Nephron (organoid): ENCODE results near the gene CBLIF.

Experiments used
- H3K27ac Mint-ChIP-seq, 3 experiments: 2 replicates each; pipeline ENCODE4 v1.8.0; 2020; ENCODE audit warnings: mixed read lengths in 3 of 3, mild to moderate bottlenecking in 2 of 3, moderate library complexity in 1 of 3
- H3K27me3 Mint-ChIP-seq: 2 replicates; pipeline ENCODE4 v1.8.0; 2021; ENCODE audit warnings: low read depth, mild to moderate bottlenecking, moderate library complexity, mixed read lengths
- H3K36me3 Mint-ChIP-seq: 2 replicates; pipeline ENCODE4 v1.8.0; 2020; ENCODE audit warnings: low read depth, mixed read lengths
- H3K4me1 Mint-ChIP-seq: 2 replicates; pipeline ENCODE4 v1.8.0; 2020; ENCODE audit warnings: mixed read lengths
- H3K4me3 Mint-ChIP-seq, 3 experiments: 2 replicates each; pipeline ENCODE4 v1.8.0; 2020; ENCODE audit warnings: mild to moderate bottlenecking in 3 of 3, mixed read lengths in 3 of 3, moderate library complexity in 2 of 3
- H3K9me3 Mint-ChIP-seq: 2 replicates; pipeline ENCODE4 v1.8.0; 2020; ENCODE audit warnings: mixed read lengths
- TF ChIP-seq, protein P1 (sequence below), 3 experiments: fragments of 200-600 bp; sonication (generic); IDR thresholded peaks; one replicate each; pipeline ENCODE4 v1.5.0; 2021; ENCODE audit warnings: antibody characterized with exemption in 3 of 3; ENCODE audit not compliant: unreplicated experiment in 3 of 3

Gene CBLIF

DNA sequence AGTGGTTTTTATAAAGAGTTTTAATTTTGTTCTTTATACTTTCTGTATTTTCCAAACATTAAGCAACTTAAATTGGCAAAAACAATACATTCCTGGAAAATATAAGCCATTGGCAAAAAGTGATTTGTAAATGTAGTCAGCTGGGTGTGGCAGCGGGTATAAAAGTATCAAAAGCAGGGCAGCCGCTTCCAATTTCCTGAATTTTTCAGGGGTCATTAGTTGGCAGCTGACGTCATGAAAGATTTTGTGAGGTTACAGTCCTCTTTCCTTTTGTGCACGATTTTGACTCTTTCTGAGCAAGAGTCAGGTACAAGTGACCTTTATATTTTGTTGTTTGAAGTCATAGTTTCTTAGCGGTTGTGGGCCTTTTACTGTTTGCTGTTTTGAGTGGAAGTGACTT lies 33.3 kb upstream of the CBLIF start, which contains the start of gene OOSP3:
OOSP3 (plus strand) TSS at position 208 of the 400 bp plus-strand sequence; CDS start at position 235, 27 bp downstream.
- no peaks in the 10 kb centered on the region for H3K9me3 Mint-ChIP-seq
- TF ChIP-seq, protein P1, sequence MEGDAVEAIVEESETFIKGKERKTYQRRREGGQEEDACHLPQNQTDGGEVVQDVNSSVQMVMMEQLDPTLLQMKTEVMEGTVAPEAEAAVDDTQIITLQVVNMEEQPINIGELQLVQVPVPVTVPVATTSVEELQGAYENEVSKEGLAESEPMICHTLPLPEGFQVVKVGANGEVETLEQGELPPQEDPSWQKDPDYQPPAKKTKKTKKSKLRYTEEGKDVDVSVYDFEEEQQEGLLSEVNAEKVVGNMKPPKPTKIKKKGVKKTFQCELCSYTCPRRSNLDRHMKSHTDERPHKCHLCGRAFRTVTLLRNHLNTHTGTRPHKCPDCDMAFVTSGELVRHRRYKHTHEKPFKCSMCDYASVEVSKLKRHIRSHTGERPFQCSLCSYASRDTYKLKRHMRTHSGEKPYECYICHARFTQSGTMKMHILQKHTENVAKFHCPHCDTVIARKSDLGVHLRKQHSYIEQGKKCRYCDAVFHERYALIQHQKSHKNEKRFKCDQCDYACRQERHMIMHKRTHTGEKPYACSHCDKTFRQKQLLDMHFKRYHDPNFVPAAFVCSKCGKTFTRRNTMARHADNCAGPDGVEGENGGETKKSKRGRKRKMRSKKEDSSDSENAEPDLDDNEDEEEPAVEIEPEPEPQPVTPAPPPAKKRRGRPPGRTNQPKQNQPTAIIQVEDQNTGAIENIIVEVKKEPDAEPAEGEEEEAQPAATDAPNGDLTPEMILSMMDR (IDR thresholded peaks at IDR 0.05; ENCODE audit: unreplicated experiment in 3 of 3), result no peak

DNA sequence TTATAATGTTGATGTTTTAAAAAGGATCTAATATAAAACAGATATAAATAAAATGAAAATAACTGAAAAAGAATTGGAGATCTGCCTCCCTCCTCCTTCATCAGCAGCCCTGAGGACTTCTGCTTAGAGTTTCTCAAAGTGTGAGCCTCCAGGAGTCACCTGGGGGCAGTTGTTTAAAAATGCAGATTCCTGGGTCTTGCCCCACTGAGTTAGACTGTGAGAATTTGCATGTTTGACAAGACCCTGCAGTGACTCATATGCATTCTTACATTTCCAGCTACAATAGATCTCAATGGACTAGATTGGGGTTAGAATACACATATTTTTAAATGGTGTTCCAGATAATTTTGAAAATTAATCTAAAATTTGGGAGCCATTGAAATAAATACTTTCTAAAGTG lies 32.5 kb upstream of the CBLIF start:
- no peak overlapping the region for H3K27ac Mint-ChIP-seq
- TF ChIP-seq, protein P1 (IDR thresholded peaks at IDR 0.05; ENCODE audit: unreplicated experiment in 3 of 3), result no peak
- no peak overlapping the region for H3K4me3 Mint-ChIP-seq
- no peaks in the 10 kb centered on the region for H3K9me3 Mint-ChIP-seq
- no peaks in the 10 kb centered on the region for H3K4me1 Mint-ChIP-seq
- H3K36me3 Mint-ChIP-seq, result no peaks in the 10 kb centered on the region
- H3K27me3 Mint-ChIP-seq, result no peaks in the 10 kb centered on the region

More for the DNA sequence above, 33.3 kb upstream of the CBLIF start, which contains the start of gene OOSP3:
- no peaks in the 10 kb centered on the region for H3K4me1 Mint-ChIP-seq
- H3K27ac Mint-ChIP-seq, result no peak within 1 kb of the TSS
- no peak within 1 kb of the TSS for H3K4me3 Mint-ChIP-seq
- no peaks in the 10 kb centered on the region for H3K36me3 Mint-ChIP-seq
- H3K27me3 Mint-ChIP-seq, result no peaks in the 10 kb centered on the region

DNA sequence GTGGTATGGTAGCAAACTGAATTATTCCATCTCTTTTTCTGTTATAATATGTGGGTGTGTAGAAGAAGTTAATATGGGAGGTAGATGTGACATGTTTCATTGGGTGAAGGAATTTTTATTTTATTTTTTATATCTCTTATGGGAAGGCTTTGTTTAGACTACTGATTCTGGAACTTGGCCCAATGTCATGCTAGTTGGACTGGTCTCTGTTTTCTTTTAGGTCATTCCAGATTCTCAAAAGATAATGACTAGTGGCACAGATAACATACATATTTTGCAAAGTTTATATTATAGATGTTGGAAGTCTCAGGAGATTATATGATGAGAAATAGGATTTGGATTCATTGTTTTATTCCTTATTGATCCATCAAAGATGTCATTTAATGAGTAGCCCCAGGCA lies 32.0 kb upstream of the CBLIF start:
- Mint-ChIP-seq H3K36me3 (no peaks in the 10 kb centered on the region), H3K9me3 (no peaks in the 10 kb centered on the region), H3K27ac (no peak overlapping the region), H3K4me3 (no peak overlapping the region), H3K27me3 (no peaks in the 10 kb centered on the region), H3K4me1 (no peaks in the 10 kb centered on the region)
- TF ChIP-seq, protein P1 (IDR thresholded peaks at IDR 0.05; ENCODE audit: unreplicated experiment in 3 of 3), result no peak

DNA sequence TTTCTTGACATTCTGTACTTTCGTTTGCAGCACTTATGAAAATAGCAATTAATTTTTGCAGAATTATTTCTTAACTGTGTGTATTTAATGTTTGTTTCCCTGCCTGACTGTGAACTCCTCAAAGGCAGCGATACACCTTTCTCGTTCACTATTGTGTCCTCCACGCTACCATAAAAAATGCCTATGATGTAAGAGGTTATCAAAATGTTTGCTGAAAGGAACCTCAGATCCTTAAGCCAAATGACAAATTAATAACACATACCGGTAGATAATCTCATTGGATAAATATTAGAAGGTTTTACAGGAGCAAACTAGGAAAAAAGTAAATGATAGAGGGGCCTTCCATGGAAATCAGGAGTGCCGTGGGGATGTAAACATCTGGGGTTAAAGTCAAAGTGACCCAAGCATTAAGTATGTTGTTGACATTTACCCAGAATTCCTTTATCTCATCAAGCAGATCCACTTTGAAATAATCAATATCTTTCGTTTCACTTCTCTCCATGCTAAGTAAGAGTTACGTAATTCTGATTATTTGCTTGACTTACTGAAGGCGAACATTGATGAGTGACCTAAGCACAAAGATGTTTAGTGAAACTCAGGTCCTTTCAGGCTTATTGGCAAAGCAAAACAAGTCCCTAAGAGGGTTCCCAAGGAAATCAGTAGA lies 30.7 kb upstream of the CBLIF start:
- H3K27me3 Mint-ChIP-seq, result no peaks in the 10 kb centered on the region
- no peak overlapping the region for H3K27ac Mint-ChIP-seq
- H3K36me3 Mint-ChIP-seq, result no peaks in the 10 kb centered on the region
- peaks cover 5% of the 10 kb centered on the region for H3K9me3 Mint-ChIP-seq
- TF ChIP-seq, protein P1 (IDR thresholded peaks at IDR 0.05; ENCODE audit: unreplicated experiment in 3 of 3), result no peak
- H3K4me3 Mint-ChIP-seq, result no peak overlapping the region
- no peaks in the 10 kb centered on the region for H3K4me1 Mint-ChIP-seq

DNA sequence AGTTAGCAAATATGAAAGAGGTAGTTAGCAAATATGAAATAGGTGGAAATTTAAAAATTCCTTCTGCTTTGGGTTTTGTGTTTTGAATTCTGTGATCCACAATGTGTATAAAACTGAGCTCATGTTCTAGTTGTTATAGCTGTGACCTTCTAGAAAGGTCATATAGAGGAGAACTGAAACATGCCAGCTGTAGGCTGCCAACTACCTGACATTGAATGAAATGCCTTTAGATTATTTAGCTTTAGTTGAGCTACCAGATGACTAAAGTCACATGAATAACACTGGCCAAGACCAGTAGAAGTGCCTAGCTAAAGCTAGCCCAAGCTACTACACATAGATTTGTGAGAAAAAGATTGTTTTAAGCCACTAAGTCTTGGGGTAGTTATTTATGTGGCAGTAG lies 26.8 kb upstream of the CBLIF start:
- TF ChIP-seq, protein P1 (IDR thresholded peaks at IDR 0.05; ENCODE audit: unreplicated experiment in 3 of 3), result no peak

DNA sequence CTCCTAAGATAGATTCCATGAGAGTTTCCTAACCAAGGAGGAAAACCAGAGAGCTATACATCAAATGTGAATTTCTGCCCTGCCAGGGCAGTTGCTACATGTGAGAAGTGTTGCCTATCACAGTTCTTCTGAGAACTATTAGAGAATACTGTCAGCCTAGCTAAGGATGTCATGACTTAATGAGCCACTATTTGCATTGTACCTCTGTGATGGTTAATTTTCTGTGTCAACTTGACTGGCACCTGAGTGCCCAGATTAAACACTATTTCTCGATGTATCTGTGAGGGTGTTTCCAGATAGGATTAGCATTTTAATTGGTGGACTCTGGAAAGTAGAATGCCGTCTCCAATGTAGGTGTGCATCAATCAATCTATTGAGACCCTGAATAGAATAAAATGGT lies 22.6 kb upstream of the CBLIF start:
- no peak overlapping the region for H3K4me3 Mint-ChIP-seq
- TF ChIP-seq, protein P1 (IDR thresholded peaks at IDR 0.05; ENCODE audit: unreplicated experiment in 3 of 3), result no peak
- no peaks in the 10 kb centered on the region for H3K36me3 Mint-ChIP-seq
- H3K4me1 Mint-ChIP-seq, result no peaks in the 10 kb centered on the region
- H3K27ac Mint-ChIP-seq, result no peak overlapping the region
- H3K9me3 Mint-ChIP-seq, result peaks cover 11% of the 10 kb centered on the region
- no peaks in the 10 kb centered on the region for H3K27me3 Mint-ChIP-seq

More for the DNA sequence above, 26.8 kb upstream of the CBLIF start:
- Mint-ChIP-seq H3K9me3 (peaks cover 11% of the 10 kb centered on the region), H3K36me3 (no peaks in the 10 kb centered on the region), H3K4me1 (no peaks in the 10 kb centered on the region), H3K4me3 (no peak overlapping the region), H3K27me3 (no peaks in the 10 kb centered on the region), H3K27ac (no peak overlapping the region)
